Liver (tissue), 9 donors: Measurements from ENCODE around the gene DNMBP. TPM values are rescaled to one million over a fixed set of nuclear protein-coding genes. Genes with fewer than 3 reads are reported as not detected.

Experiments used
- DNase-seq: peaks from one replicate; pipeline ENCODE4 v3.0.0-alpha.2; 2017; ENCODE audit warnings: low spot score
- H3K27ac ChIP-seq, 2 donors: one replicate each; pipeline ENCODE4 v1.7.0; 2013; ENCODE audit warnings: inconsistent platforms in 2 of 2, low read length in 2 of 2, control low read depth in 1 of 2, low read depth in 1 of 2, mild to moderate bottlenecking in 1 of 2
- H3K27me3 ChIP-seq, 4 donors: one replicate each; pipeline versions ENCODE4 v1.6.1 to v1.7.0; 2013; ENCODE audit warnings: low read length in 3 of 4, inconsistent platforms in 1 of 4, mild to moderate bottlenecking in 1 of 4, moderate library complexity in 1 of 4; ENCODE audit not compliant: control insufficient read depth in 4 of 4, insufficient read depth in 4 of 4
- H3K36me3 ChIP-seq, 4 donors: one replicate each; pipeline versions ENCODE4 v1.6.1 to v1.7.0; 2013; ENCODE audit warnings: low read length in 3 of 4, mild to moderate bottlenecking in 3 of 4, low read depth in 1 of 4, moderate library complexity in 1 of 4; ENCODE audit not compliant: control insufficient read depth in 4 of 4, insufficient read depth in 3 of 4
- H3K4me1 ChIP-seq, 4 donors: one replicate each; pipeline versions ENCODE4 v1.6.1 to v1.7.0; 2013; ENCODE audit warnings: low read length in 3 of 4, mild to moderate bottlenecking in 3 of 4, moderate library complexity in 1 of 4; ENCODE audit not compliant: control insufficient read depth in 4 of 4, insufficient read depth in 4 of 4
- H3K4me3 ChIP-seq, 3 donors: one replicate each; pipeline versions ENCODE4 v1.6.1 to v1.7.0; 2013; ENCODE audit warnings: low read length in 3 of 3, control low read depth in 1 of 3, low read depth in 1 of 3, mild to moderate bottlenecking in 1 of 3
- H3K9ac ChIP-seq, 2 donors: one replicate each; pipeline ENCODE4 v1.7.0; 2013; ENCODE audit warnings: low read length in 2 of 2, mild to moderate bottlenecking in 2 of 2, moderate library complexity in 2 of 2, control low read depth in 1 of 2, low read depth in 1 of 2
- H3K9me3 ChIP-seq, 4 donors: one replicate each; pipeline versions ENCODE4 v1.6.1 to v1.7.0; 2013; ENCODE audit warnings: low read length in 3 of 4; ENCODE audit not compliant: control insufficient read depth in 4 of 4
- CTCF ChIP-seq: fragments of 150-350 bp; IDR thresholded peaks from 2 replicates; pipeline ENCODE4 v1.5.1; 2017; ENCODE audit warnings: improper control_type of control experiment, low read depth, low read length; ENCODE audit not compliant: missing input control
- EGR1 ChIP-seq, 2 donors: IDR thresholded peaks; 2 replicates each; pipeline ENCODE4 v1.6.1; 2016 to 2018; ENCODE audit warnings: antibody characterized with exemption in 2 of 2, low read depth in 2 of 2
- FOXA1 ChIP-seq: IDR thresholded peaks from 2 replicates; pipeline ENCODE4 v1.6.1; 2016; ENCODE audit warnings: antibody characterized with exemption
- FOXA2 ChIP-seq: IDR thresholded peaks from 2 replicates; pipeline ENCODE4 v1.6.1; 2016; ENCODE audit warnings: antibody characterized with exemption
- GABPA ChIP-seq, 2 donors: IDR thresholded peaks in 1 of 2; conservative IDR thresholded peaks in 1 of 2; 2 replicates each; pipeline ENCODE4 v1.6.1; 2016; ENCODE audit warnings: antibody characterized with exemption in 2 of 2, mild to moderate bottlenecking in 1 of 2, moderate library complexity in 1 of 2
- HNF4A ChIP-seq, 2 donors: conservative IDR thresholded peaks; 2 replicates each; pipeline ENCODE4 v1.6.1; 2016; ENCODE audit warnings: antibody characterized with exemption in 2 of 2, mild to moderate bottlenecking in 2 of 2
- HNF4G ChIP-seq: IDR thresholded peaks from 2 replicates; pipeline ENCODE4 v1.6.1; 2016; ENCODE audit warnings: antibody characterized with exemption
- JUND ChIP-seq, 2 donors: IDR thresholded peaks; 2 replicates each; pipeline ENCODE4 v1.6.1; 2016; ENCODE audit warnings: antibody characterized with exemption in 2 of 2
- MAX ChIP-seq: IDR thresholded peaks from 2 replicates; pipeline ENCODE4 v1.6.1; 2016; ENCODE audit warnings: antibody characterized with exemption
- NR2F2 ChIP-seq: IDR thresholded peaks from 2 replicates; pipeline ENCODE4 v1.6.1; 2016; ENCODE audit warnings: antibody characterized with exemption
- RAD21 ChIP-seq, 2 donors: IDR thresholded peaks; 2 replicates each; pipeline ENCODE4 v1.6.1; 2016; ENCODE audit warnings: antibody characterized with exemption in 2 of 2, mild to moderate bottlenecking in 2 of 2
- REST ChIP-seq: IDR thresholded peaks from 2 replicates; pipeline ENCODE4 v1.6.1; 2016; ENCODE audit warnings: antibody characterized with exemption, mild to moderate bottlenecking
- RXRA ChIP-seq, 2 donors: IDR thresholded peaks; 2 replicates each; pipeline ENCODE4 v1.6.1; 2017 to 2018; ENCODE audit warnings: antibody characterized with exemption in 2 of 2, mild to moderate bottlenecking in 1 of 2
- SP1 ChIP-seq: IDR thresholded peaks from 2 replicates; pipeline ENCODE4 v1.6.1; 2018; ENCODE audit warnings: antibody characterized with exemption, mild to moderate bottlenecking
- TAF1 ChIP-seq: conservative IDR thresholded peaks from 2 replicates; pipeline ENCODE4 v1.6.1; 2016; ENCODE audit warnings: antibody characterized with exemption, mild to moderate bottlenecking
- YY1 ChIP-seq: IDR thresholded peaks from 2 replicates; pipeline ENCODE4 v1.6.1; 2016; ENCODE audit warnings: antibody characterized with exemption, mild to moderate bottlenecking
- ZBTB33 ChIP-seq: IDR thresholded peaks from 2 replicates; pipeline ENCODE4 v1.6.1; 2016; ENCODE audit warnings: antibody characterized with exemption
- WGBS: extraction: QIAGEN DNeasy Blood & Tissue Kit; methylation state at CpG from one replicate; pipeline ENCODE4 v1.1.7; 2013; 5-methylcytosine and 5-hydroxymethylcytosine counted together
- polyA plus RNA-seq, 2 donors: library from polyadenylated mRNA; stranded (reverse) in 1 of 2; unstranded in 1 of 2; fragments of 200-250 nt in 1 of 2; fragments of >200 nt in 1 of 2; fragmentation: Nextera tagmentation in 1 of 2; extraction: Ambion mirVana in 1 of 2; gene quantifications; one replicate each; pipeline versions ENCODE4 v1.2.1 to v1.2.3, GENCODE V29; 2013 to 2015
- total RNA-seq, 2 donors: library from RNA; depleted of rRNA; stranded (reverse); fragments of >200 nt; gene quantifications; one replicate each; pipeline ENCODE4 v1.2.3, GENCODE V29; 2014
- TF ChIP-seq, protein P1 (sequence below): IDR thresholded peaks from 2 replicates; pipeline ENCODE4 v1.6.1; 2016; ENCODE audit warnings: antibody characterized with exemption
- donor health status: healthy.
- donor health status: healthy.
- donor health status: healthy.
- donor health status: healthy.
- donor health status: healthy.

The DNMBP gene
- total and polyA plus RNA-seq, 4 donors = 3.8 to 12.6 (median 5.3) TPM

DNA sequence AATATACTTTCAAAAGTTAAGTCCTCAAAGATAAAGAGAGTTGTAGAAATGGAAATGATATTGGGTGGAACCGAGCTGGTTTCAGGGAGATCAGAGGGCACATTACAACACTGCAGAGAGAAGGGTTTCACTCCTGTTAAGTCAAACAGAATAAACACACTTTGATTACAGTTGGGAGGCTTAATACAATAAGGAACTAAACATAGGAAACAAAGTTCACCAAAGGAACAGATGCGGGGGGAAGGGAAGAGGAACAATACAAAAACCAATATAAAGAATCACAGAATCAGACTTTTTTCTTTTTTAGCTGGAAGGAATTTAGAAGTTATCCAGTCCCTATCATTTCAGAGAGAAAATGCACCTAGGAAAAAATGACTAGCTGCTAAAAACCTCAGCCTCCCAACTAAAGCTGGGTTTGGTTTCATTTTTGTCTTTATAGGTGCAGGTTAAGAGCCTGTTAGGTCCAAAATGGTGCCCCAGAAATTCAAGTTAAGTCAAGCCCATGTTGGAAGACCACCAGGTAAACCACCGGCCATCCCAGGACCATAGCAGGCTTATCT is 81.9 kb downstream of the DNMBP start:
- Histone ChIP-seq H3K4me1 (peaks cover 11 to 63% (median 56%) of the 10 kb centered on the region in 4 donors), H3K36me3 (no peaks in the 10 kb centered on the region), H3K9me3 (no peaks in the 10 kb centered on the region), H3K27ac (peak overlapping the region; percentile 77 to 90), H3K27me3 (no peaks in the 10 kb centered on the region), H3K9ac (peak overlapping the region; percentile 50 to 88), H3K4me3 (peak overlapping the region; percentile 6 to 69 (median 59))
- TF ChIP-seq ZBTB33 = no peak
- TF ChIP-seq YY1 = peak; percentile 47
- no peak for TF ChIP-seq FOXA1
- peak; percentile 9 for TF ChIP-seq MAX
- TF ChIP-seq, protein P1, sequence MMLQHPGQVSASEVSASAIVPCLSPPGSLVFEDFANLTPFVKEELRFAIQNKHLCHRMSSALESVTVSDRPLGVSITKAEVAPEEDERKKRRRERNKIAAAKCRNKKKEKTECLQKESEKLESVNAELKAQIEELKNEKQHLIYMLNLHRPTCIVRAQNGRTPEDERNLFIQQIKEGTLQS = peak; percentile 37
- peak; percentile 47 for TF ChIP-seq HNF4G
- TF ChIP-seq CTCF = no peak
- TF ChIP-seq EGR1 (IDR thresholded peaks at IDR 0.05; ENCODE audit: low read depth in 2 of 2) = peak in 1 of 2 donors; percentile 37
- TF ChIP-seq RAD21 (IDR thresholded peaks at IDR 0.05) = peak in 1 of 2 donors; percentile 13
- TF ChIP-seq HNF4A (conservative IDR thresholded peaks at IDR 0.05) = peak; percentile 85 to 87
- TF ChIP-seq NR2F2 = peak; percentile 30
- peak; percentile 32 to 42 for TF ChIP-seq RXRA (IDR thresholded peaks at IDR 0.05)
- TF ChIP-seq GABPA (IDR thresholded peaks at IDR 0.05 in 1 of 2, conservative IDR thresholded peaks at IDR 0.05 in 1 of 2) = no peak
- TF ChIP-seq TAF1 = no peak
- TF ChIP-seq FOXA2 = no peak
- TF ChIP-seq SP1 = peak; percentile 65
- peak; percentile 57 to 74 for TF ChIP-seq JUND (IDR thresholded peaks at IDR 0.05)
- TF ChIP-seq REST = no peak
- no peak for DNase-seq
- WGBS = 18% methylated on average over 3 of the region's 3 CpGs
